HepG2 (cell line): Measurements from ENCODE around the gene TC2N. TPM values are rescaled to one million over a fixed set of nuclear protein-coding genes. Genes with fewer than 3 reads are reported as not detected.

Source experiments
- FOSL1 ChIP-seq: sonication (generic); formaldehyde crosslinking; IDR thresholded peaks from 2 replicates; pipeline ENCODE4 v1.9.0; 2021; ENCODE audit warnings: missing genetic modification reagents, borderline replicate concordance
- FOXA3 ChIP-seq: IDR thresholded peaks from 2 replicates; pipeline ENCODE4 v1.6.1; 2016; ENCODE audit warnings: missing genetic modification reagents, missing compliant biosample characterization
- RAD21 ChIP-seq: fragments of 450-650 bp; formaldehyde crosslinking; IDR thresholded peaks from 2 replicates; pipeline ENCODE4 v1.5.0; 2020; ENCODE audit warnings: mild to moderate bottlenecking
- SIN3A ChIP-seq: IDR thresholded peaks from 2 replicates; pipeline ENCODE4 v1.6.1; 2011; ENCODE audit warnings: low read depth, mild to moderate bottlenecking, control low read depth, low read length, borderline replicate concordance
- SSRP1 ChIP-seq: IDR thresholded peaks from 2 replicates; pipeline ENCODE4 v1.6.1; 2016; ENCODE audit warnings: control low read depth
- ZBTB42 ChIP-seq: sonication (generic); formaldehyde crosslinking; IDR thresholded peaks from 2 replicates; pipeline ENCODE4 v1.5.0; 2020; ENCODE audit warnings: mild to moderate bottlenecking, missing genetic modification reagents
- ZFX ChIP-seq: sonication (generic); formaldehyde crosslinking; IDR thresholded peaks from 2 replicates; pipeline ENCODE4 v1.4.0; 2020; ENCODE audit warnings: mild to moderate bottlenecking, low read depth, missing genetic modification reagents, moderate library complexity
- polyA plus RNA-seq, 8 experiments: library from polyadenylated mRNA; depleted of rRNA in 3 of 8; stranded (reverse) in 7 of 8; unstranded in 1 of 8; fragments of >200 nt; fragmentation: Illumina TruSeq in 4 of 8; extraction: Trizol in 4 of 8; gene quantifications; 2 replicates each; pipeline versions ENCODE4 v1.2.1 to v1.2.3, GENCODE V29; 2011 to 2016; ENCODE audit warnings: low read depth in 4 of 8, missing spikeins in 1 of 8, mixed read lengths in 1 of 8; ENCODE audit not compliant: insufficient read depth in 1 of 8
- total RNA-seq, 5 experiments: library from RNA; depleted of rRNA; stranded (reverse); fragments of >200 nt; fragmentation: Illumina TruSeq; extraction: Trizol; gene quantifications; 2 replicates each; pipeline ENCODE4 v1.2.3, GENCODE V29; 2016; ENCODE audit warnings: low read depth in 1 of 5
- TF ChIP-seq, protein P1 (sequence below): sonication (generic); formaldehyde crosslinking; conservative IDR thresholded peaks from 2 replicates; pipeline ENCODE4 v1.4.0; 2020; ENCODE audit warnings: mild to moderate bottlenecking, missing genetic modification reagents, moderate library complexity
- TF ChIP-seq, protein P2 (sequence below): sonication (generic); formaldehyde crosslinking; conservative IDR thresholded peaks from 2 replicates; pipeline ENCODE4 v1.5.0; 2020; ENCODE audit warnings: missing genetic modification reagents
- TF ChIP-seq, protein P3 (sequence below): sonication (generic); formaldehyde crosslinking; IDR thresholded peaks from 2 replicates; pipeline ENCODE4 v1.4.0; 2020; ENCODE audit warnings: missing genetic modification reagents

TC2N gene
- total and polyA plus RNA-seq, 2 of the 13 experiments (the other 11 are each of a cell fraction or from before 2014, with no cell fraction given) = 0.03 TPM; not detected in 1

DNA sequence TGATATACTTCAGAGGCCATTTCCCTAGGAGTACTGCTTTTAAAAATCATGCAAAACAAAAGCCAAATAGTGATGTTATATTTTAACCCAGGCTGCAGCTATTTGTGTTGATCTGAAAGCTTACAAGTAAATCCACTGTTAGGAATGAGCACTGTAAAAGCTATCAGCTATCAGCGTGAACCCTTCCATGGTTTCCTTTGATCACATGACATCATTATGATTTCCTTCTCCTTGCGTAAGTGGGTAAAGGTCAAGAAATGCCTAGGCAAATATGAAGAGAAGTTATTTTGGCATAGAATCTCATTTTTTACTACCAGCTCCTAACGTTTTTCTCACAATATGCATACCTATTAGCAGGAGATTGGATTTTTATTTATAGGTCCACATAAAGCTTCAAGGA is 86.9 kb downstream of the TC2N start (continued):
- no peak for TF ChIP-seq RAD21
- no peak for TF ChIP-seq SSRP1
- no peak for TF ChIP-seq FOXA3
- TF ChIP-seq, protein P1, sequence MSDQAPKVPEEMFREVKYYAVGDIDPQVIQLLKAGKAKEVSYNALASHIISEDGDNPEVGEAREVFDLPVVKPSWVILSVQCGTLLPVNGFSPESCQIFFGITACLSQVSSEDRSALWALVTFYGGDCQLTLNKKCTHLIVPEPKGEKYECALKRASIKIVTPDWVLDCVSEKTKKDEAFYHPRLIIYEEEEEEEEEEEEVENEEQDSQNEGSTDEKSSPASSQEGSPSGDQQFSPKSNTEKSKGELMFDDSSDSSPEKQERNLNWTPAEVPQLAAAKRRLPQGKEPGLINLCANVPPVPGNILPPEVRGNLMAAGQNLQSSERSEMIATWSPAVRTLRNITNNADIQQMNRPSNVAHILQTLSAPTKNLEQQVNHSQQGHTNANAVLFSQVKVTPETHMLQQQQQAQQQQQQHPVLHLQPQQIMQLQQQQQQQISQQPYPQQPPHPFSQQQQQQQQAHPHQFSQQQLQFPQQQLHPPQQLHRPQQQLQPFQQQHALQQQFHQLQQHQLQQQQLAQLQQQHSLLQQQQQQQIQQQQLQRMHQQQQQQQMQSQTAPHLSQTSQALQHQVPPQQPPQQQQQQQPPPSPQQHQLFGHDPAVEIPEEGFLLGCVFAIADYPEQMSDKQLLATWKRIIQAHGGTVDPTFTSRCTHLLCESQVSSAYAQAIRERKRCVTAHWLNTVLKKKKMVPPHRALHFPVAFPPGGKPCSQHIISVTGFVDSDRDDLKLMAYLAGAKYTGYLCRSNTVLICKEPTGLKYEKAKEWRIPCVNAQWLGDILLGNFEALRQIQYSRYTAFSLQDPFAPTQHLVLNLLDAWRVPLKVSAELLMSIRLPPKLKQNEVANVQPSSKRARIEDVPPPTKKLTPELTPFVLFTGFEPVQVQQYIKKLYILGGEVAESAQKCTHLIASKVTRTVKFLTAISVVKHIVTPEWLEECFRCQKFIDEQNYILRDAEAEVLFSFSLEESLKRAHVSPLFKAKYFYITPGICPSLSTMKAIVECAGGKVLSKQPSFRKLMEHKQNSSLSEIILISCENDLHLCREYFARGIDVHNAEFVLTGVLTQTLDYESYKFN (CRISPR knock-in tag) = 0 out of 2 replicates have a peak, but pooled peaks have one; percentile 22
- no peak for TF ChIP-seq ZFX (CRISPR knock-in tag)
- TF ChIP-seq, protein P2, sequence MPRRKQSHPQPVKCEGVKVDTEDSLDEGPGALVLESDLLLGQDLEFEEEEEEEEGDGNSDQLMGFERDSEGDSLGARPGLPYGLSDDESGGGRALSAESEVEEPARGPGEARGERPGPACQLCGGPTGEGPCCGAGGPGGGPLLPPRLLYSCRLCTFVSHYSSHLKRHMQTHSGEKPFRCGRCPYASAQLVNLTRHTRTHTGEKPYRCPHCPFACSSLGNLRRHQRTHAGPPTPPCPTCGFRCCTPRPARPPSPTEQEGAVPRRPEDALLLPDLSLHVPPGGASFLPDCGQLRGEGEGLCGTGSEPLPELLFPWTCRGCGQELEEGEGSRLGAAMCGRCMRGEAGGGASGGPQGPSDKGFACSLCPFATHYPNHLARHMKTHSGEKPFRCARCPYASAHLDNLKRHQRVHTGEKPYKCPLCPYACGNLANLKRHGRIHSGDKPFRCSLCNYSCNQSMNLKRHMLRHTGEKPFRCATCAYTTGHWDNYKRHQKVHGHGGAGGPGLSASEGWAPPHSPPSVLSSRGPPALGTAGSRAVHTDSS = no peak
- TF ChIP-seq, protein P3, sequence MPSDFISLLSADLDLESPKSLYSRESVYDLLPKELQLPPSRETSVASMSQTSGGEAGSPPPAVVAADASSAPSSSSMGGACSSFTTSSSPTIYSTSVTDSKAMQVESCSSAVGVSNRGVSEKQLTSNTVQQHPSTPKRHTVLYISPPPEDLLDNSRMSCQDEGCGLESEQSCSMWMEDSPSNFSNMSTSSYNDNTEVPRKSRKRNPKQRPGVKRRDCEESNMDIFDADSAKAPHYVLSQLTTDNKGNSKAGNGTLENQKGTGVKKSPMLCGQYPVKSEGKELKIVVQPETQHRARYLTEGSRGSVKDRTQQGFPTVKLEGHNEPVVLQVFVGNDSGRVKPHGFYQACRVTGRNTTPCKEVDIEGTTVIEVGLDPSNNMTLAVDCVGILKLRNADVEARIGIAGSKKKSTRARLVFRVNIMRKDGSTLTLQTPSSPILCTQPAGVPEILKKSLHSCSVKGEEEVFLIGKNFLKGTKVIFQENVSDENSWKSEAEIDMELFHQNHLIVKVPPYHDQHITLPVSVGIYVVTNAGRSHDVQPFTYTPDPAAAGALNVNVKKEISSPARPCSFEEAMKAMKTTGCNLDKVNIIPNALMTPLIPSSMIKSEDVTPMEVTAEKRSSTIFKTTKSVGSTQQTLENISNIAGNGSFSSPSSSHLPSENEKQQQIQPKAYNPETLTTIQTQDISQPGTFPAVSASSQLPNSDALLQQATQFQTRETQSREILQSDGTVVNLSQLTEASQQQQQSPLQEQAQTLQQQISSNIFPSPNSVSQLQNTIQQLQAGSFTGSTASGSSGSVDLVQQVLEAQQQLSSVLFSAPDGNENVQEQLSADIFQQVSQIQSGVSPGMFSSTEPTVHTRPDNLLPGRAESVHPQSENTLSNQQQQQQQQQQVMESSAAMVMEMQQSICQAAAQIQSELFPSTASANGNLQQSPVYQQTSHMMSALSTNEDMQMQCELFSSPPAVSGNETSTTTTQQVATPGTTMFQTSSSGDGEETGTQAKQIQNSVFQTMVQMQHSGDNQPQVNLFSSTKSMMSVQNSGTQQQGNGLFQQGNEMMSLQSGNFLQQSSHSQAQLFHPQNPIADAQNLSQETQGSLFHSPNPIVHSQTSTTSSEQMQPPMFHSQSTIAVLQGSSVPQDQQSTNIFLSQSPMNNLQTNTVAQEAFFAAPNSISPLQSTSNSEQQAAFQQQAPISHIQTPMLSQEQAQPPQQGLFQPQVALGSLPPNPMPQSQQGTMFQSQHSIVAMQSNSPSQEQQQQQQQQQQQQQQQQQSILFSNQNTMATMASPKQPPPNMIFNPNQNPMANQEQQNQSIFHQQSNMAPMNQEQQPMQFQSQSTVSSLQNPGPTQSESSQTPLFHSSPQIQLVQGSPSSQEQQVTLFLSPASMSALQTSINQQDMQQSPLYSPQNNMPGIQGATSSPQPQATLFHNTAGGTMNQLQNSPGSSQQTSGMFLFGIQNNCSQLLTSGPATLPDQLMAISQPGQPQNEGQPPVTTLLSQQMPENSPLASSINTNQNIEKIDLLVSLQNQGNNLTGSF (CRISPR knock-in tag) = no peak
- no peak for TF ChIP-seq ZBTB42 (CRISPR knock-in tag)
- no peak for TF ChIP-seq SIN3A
- TF ChIP-seq FOSL1 (CRISPR knock-in tag) = no peak
- TF ChIP-seq, all 625 proteins: peak for 17
